Hepatocyte (in vitro differentiated cells): ENCODE data around the gene CBX7.

Experiments
- EZH2 ChIP-seq: fragments of 200-600 bp; sonication (generic); IDR thresholded peaks from 2 replicates; pipeline ENCODE4 v1.6.1; 2016; ENCODE audit warnings: antibody characterized with exemption, mild to moderate bottlenecking, borderline replicate concordance
- EZH2phosphoT487 ChIP-seq: fragments of 200-600 bp; sonication (generic); IDR thresholded peaks from one replicate; pipeline ENCODE4 v1.6.1; 2018; ENCODE audit warnings: antibody characterized with exemption, mild to moderate bottlenecking, low read depth, moderate library complexity; ENCODE audit not compliant: unreplicated experiment, severe bottlenecking
- TF ChIP-seq, protein P1 (sequence below): fragments of 200-600 bp; sonication (generic); IDR thresholded peaks from 2 replicates; pipeline ENCODE4 v1.5.1; 2016; ENCODE audit warnings: antibody characterized with exemption, mild to moderate bottlenecking; ENCODE audit not compliant: poor library complexity

DNA sequence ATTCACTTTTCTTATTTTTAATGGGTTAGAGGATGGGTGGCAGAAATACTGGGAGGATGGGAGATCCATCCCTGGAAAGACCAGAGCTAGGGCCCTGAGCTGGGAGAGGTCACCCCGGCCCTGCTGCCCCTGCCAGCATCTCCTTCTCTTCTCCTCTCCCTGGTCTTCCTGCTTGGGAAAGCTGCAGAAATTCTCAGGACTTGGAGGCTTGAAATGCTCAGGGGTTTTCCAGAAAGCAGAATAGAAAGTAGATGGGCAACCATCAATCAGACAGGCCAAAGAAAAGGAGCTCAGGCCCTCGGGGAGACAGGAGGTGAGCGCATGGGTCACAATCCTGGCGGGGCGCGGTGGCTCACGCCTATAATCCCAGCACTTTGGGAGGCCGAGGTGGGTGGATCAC lies 53.9 kb downstream of the CBX7 start:
- TF ChIP-seq, protein P1, sequence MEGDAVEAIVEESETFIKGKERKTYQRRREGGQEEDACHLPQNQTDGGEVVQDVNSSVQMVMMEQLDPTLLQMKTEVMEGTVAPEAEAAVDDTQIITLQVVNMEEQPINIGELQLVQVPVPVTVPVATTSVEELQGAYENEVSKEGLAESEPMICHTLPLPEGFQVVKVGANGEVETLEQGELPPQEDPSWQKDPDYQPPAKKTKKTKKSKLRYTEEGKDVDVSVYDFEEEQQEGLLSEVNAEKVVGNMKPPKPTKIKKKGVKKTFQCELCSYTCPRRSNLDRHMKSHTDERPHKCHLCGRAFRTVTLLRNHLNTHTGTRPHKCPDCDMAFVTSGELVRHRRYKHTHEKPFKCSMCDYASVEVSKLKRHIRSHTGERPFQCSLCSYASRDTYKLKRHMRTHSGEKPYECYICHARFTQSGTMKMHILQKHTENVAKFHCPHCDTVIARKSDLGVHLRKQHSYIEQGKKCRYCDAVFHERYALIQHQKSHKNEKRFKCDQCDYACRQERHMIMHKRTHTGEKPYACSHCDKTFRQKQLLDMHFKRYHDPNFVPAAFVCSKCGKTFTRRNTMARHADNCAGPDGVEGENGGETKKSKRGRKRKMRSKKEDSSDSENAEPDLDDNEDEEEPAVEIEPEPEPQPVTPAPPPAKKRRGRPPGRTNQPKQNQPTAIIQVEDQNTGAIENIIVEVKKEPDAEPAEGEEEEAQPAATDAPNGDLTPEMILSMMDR, result no peak
- TF ChIP-seq EZH2 (no peak), EZH2phosphoT487 (no peak)
